CD4-positive, alpha-beta T cell treated with Interleukin-15 for 1 hour (primary cell): Measurements from ENCODE around the gene LENG1.
"Not testable (repeated sequence)": the region's sequence is repeated elsewhere in the genome, so short reads cannot be mapped to it uniquely, and the experiment has no call there.

Experiments used
- DNase-seq: peaks from one replicate; pipeline ENCODE4 v3.0.0-alpha.2; 2020

LENG1 gene

GRCh38 chr19:54159352-54160181 lies at the start of gene LENG1:
Gene LENG1, minus strand, starts transcription at chr19:54159721. Its CDS starts 26 bp downstream, at chr19:54159695.
- peak; percentile 100 for DNase-seq

- DNase-seq: no peak
Observed at GRCh38 chr19:54208784-54209057, 49.2 kb upstream of the LENG1 start.

- DNase-seq: peak; percentile 88
Observed at GRCh38 chr19:54207983-54208783, 48.7 kb upstream of the LENG1 start.

GRCh38 chr19:54207676-54207982 lies 48.1 kb upstream of the LENG1 start:
- DNase-seq: no peak

GRCh38 chr19:54207193-54207592 lies 47.7 kb upstream of the LENG1 start:
- DNase-seq: not testable (repeated sequence)

GRCh38 chr19:54206831-54207177 lies 47.3 kb upstream of the LENG1 start:
- DNase-seq: no peak

GRCh38 chr19:54206030-54206830 lies 46.7 kb upstream of the LENG1 start:
- DNase-seq: no peak

GRCh38 chr19:54204767-54205468 lies 45.4 kb upstream of the LENG1 start:
- no peak for DNase-seq

GRCh38 chr19:54203151-54203611 lies 43.7 kb upstream of the LENG1 start:
- DNase-seq: no peak

- no peak for DNase-seq
Observed at GRCh38 chr19:54201980-54202379, 42.5 kb upstream of the LENG1 start.

- no peak for DNase-seq
Observed at GRCh38 chr19:54201172-54201701, 41.7 kb upstream of the LENG1 start.

GRCh38 chr19:54199401-54199800 lies 39.9 kb upstream of the LENG1 start:
- DNase-seq: no peak

GRCh38 chr19:54197121-54197520 lies 37.6 kb upstream of the LENG1 start:
- no peak for DNase-seq

GRCh38 chr19:54196536-54196935 lies 37.0 kb upstream of the LENG1 start:
- no peak for DNase-seq

GRCh38 chr19:54194463-54194862 lies 34.9 kb upstream of the LENG1 start:
- not testable (repeated sequence) for DNase-seq

GRCh38 chr19:54193011-54193410 lies 33.5 kb upstream of the LENG1 start:
- no peak for DNase-seq

GRCh38 chr19:54191811-54192453 lies 32.4 kb upstream of the LENG1 start:
- no peak for DNase-seq

- DNase-seq: peak; percentile 91
Observed at GRCh38 chr19:54191011-54191810, 31.7 kb upstream of the LENG1 start, which contains the start of gene TSEN34. Gene TSEN34, plus strand, starts transcription at chr19:54191308. Its CDS starts 57 bp downstream, at chr19:54191365.

- peak; percentile 100 for DNase-seq
Observed at GRCh38 chr19:54190503-54191010, 31.0 kb upstream of the LENG1 start.

GRCh38 chr19:54189735-54190502 lies 30.4 kb upstream of the LENG1 start:
- peak; percentile 100 for DNase-seq
